ENCODE data around the gene HOXA3. TPM values are rescaled to one million over a fixed set of nuclear protein-coding genes. Genes with fewer than 3 reads are reported as not detected.
A peak's percentile ranks its signal among the peaks of the same experiment; 100 is the strongest.

Gene HOXA3
- total and polyA plus RNA-seq, 2 of the 13 experiments (the other 11 are each of a cell fraction or from before 2014, with no cell fraction given) = 2.9 to 4.6 TPM

GRCh38 chr7:27150568-27151340 is 1.6 kb downstream of the HOXA3 start (continued):
- TF ChIP-seq, protein P1, sequence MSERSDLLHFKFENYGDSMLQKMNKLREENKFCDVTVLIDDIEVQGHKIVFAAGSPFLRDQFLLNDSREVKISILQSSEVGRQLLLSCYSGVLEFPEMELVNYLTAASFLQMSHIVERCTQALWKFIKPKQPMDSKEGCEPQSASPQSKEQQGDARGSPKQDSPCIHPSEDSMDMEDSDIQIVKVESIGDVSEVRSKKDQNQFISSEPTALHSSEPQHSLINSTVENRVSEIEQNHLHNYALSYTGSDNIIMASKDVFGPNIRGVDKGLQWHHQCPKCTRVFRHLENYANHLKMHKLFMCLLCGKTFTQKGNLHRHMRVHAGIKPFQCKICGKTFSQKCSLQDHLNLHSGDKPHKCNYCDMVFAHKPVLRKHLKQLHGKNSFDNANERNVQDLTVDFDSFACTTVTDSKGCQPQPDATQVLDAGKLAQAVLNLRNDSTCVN (CRISPR knock-in tag; IDR thresholded peaks at IDR 0.05; ENCODE audit: borderline replicate concordance) = 0 out of 2 replicates have a peak, but pooled peaks have one; percentile 7
- TF ChIP-seq ZNF556 (CRISPR knock-in tag; IDR thresholded peaks at IDR 0.05; ENCODE audit: borderline replicate concordance) (0 out of 2 replicates have a peak, but pooled peaks have one; percentile 10), BHLHE40 (IDR thresholded peaks at IDR 0.05; ENCODE audit: low read length) (peak; percentile 63), SALL2 (CRISPR knock-in tag; IDR thresholded peaks at IDR 0.05) (peak; percentile 83), SNRNP70 (IDR thresholded peaks at IDR 0.05; ENCODE audit: low read depth, low read length) (no peak), ZIK1 (CRISPR knock-in tag; IDR thresholded peaks at IDR 0.05; ENCODE audit: borderline replicate concordance, low read depth) (no peak), STAG1 (CRISPR knock-in tag; IDR thresholded peaks at IDR 0.05) (peak; percentile 47), ZNF761 (CRISPR knock-in tag; conservative IDR thresholded peaks at IDR 0.05) (no peak), IRF9 (CRISPR knock-in tag; IDR thresholded peaks at IDR 0.05; ENCODE audit: borderline replicate concordance) (peak; percentile 82), RBM22 (optimal IDR thresholded peaks at IDR 0.05; ENCODE audit: low read length) (no peak), AGO1 (IDR thresholded peaks at IDR 0.05; ENCODE audit: low read depth, low read length, poor library complexity, severe bottlenecking) (no peak), ZNF337 (CRISPR knock-in tag; IDR thresholded peaks at IDR 0.05; ENCODE audit: borderline replicate concordance, low read depth) (no peak), ZNF713 (CRISPR knock-in tag; IDR thresholded peaks at IDR 0.05) (no peak), ZNF891 (CRISPR knock-in tag; IDR thresholded peaks at IDR 0.05) (peak; percentile 40), ZSCAN31 (CRISPR knock-in tag; IDR thresholded peaks at IDR 0.05; ENCODE audit: low read depth) (no peak), FOXO1 (CRISPR knock-in tag; IDR thresholded peaks at IDR 0.05) (no peak), HES4 (CRISPR knock-in tag; IDR thresholded peaks at IDR 0.05; ENCODE audit: borderline replicate concordance) (no peak), FOXA1 (IDR thresholded peaks at IDR 0.05) (no peak), FOXA1 (CRISPR knock-in tag; IDR thresholded peaks at IDR 0.05) (no peak)
- TF ChIP-seq, protein P2, sequence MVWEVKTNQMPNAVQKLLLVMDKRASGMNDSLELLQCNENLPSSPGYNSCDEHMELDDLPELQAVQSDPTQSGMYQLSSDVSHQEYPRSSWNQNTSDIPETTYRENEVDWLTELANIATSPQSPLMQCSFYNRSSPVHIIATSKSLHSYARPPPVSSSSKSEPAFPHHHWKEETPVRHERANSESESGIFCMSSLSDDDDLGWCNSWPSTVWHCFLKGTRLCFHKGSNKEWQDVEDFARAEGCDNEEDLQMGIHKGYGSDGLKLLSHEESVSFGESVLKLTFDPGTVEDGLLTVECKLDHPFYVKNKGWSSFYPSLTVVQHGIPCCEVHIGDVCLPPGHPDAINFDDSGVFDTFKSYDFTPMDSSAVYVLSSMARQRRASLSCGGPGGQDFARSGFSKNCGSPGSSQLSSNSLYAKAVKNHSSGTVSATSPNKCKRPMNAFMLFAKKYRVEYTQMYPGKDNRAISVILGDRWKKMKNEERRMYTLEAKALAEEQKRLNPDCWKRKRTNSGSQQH (CRISPR knock-in tag; IDR thresholded peaks at IDR 0.05; ENCODE audit: low read depth) = no peak
- TF ChIP-seq, protein P3, sequence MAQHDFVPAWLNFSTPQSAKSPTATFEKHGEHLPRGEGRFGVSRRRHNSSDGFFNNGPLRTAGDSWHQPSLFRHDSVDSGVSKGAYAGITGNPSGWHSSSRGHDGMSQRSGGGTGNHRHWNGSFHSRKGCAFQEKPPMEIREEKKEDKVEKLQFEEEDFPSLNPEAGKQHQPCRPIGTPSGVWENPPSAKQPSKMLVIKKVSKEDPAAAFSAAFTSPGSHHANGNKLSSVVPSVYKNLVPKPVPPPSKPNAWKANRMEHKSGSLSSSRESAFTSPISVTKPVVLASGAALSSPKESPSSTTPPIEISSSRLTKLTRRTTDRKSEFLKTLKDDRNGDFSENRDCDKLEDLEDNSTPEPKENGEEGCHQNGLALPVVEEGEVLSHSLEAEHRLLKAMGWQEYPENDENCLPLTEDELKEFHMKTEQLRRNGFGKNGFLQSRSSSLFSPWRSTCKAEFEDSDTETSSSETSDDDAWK (CRISPR knock-in tag; IDR thresholded peaks at IDR 0.05) = no peak
- TF ChIP-seq, protein P4, sequence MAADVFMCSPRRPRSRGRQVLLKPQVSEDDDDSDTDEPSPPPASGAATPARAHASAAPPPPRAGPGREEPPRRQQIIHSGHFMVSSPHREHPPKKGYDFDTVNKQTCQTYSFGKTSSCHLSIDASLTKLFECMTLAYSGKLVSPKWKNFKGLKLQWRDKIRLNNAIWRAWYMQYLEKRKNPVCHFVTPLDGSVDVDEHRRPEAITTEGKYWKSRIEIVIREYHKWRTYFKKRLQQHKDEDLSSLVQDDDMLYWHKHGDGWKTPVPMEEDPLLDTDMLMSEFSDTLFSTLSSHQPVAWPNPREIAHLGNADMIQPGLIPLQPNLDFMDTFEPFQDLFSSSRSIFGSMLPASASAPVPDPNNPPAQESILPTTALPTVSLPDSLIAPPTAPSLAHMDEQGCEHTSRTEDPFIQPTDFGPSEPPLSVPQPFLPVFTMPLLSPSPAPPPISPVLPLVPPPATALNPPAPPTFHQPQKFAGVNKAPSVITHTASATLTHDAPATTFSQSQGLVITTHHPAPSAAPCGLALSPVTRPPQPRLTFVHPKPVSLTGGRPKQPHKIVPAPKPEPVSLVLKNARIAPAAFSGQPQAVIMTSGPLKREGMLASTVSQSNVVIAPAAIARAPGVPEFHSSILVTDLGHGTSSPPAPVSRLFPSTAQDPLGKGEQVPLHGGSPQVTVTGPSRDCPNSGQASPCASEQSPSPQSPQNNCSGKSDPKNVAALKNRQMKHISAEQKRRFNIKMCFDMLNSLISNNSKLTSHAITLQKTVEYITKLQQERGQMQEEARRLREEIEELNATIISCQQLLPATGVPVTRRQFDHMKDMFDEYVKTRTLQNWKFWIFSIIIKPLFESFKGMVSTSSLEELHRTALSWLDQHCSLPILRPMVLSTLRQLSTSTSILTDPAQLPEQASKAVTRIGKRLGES (CRISPR knock-in tag; IDR thresholded peaks at IDR 0.05; ENCODE audit: borderline replicate concordance) = no peak

Measured in HepG2 (cell line).